ENCODE data around the gene GNAQ. TPM values are rescaled to one million over a fixed set of nuclear protein-coding genes. Genes with fewer than 3 reads are reported as not detected.

Gene GNAQ
- total RNA-seq, 1 experiment from 2014 or later: 28.7 TPM

- Histone ChIP-seq H3K4me2 (ENCODE audit: low read length) (no peak overlapping the region), H3K27me3 (ENCODE audit: insufficient read depth, low read length) (no peaks in the 10 kb centered on the region), H3K36me3 (ENCODE audit: control insufficient read depth in 1 of 2, insufficient read depth in 2 of 2, low read length in 2 of 2) (no peaks in the 10 kb centered on the region), H2AFZ (ENCODE audit: low read depth, low read length, poor library complexity, severe bottlenecking) (no peak overlapping the region), H3K4me3 (replicated peaks in 1 of 2; ENCODE audit: low read depth in 1 of 2, low read length in 2 of 2) (no peak overlapping the region), H3K79me2 (ENCODE audit: insufficient read depth, low read length) (no peaks in the 10 kb centered on the region), H3K4me1 (ENCODE audit: control insufficient read depth in 1 of 2, insufficient read depth in 2 of 2, low read length in 2 of 2) (peaks cover 5 to 22% of the 10 kb centered on the region in 2 experiments; a peak in 3 of 4 replicates), H3K9me3 (ENCODE audit: control insufficient read depth in 1 of 2, insufficient read depth in 1 of 2, low read depth in 1 of 2, low read length in 2 of 2) (no peaks in the 10 kb centered on the region), H3K27ac (ENCODE audit: low read depth, low read length) (no peak overlapping the region), H4K20me1 (ENCODE audit: insufficient read depth) (no peaks in the 10 kb centered on the region), H3K9ac (ENCODE audit: low read length) (no peak overlapping the region), H3K9me2 (ENCODE audit: insufficient read depth) (no peaks in the 10 kb centered on the region)
- TF ChIP-seq POLR2AphosphoS5 (IDR thresholded peaks at IDR 0.05; ENCODE audit: low read depth, low read length) (no peak), EZH2phosphoT487 (IDR thresholded peaks at IDR 0.05; ENCODE audit: borderline replicate concordance) (no peak), SRF (IDR thresholded peaks at IDR 0.05; ENCODE audit: low read depth) (no peak), FOSL1 (IDR thresholded peaks at IDR 0.05; ENCODE audit: low read depth) (no peak), RAD21 (IDR thresholded peaks at IDR 0.05; ENCODE audit: low read depth) (no peak), JUND (IDR thresholded peaks at IDR 0.05) (no peak), ATF3 (IDR thresholded peaks at IDR 0.05) (no peak)
- DNase-seq (ENCODE audit: low read depth, low spot score): no peak
- BruUV-seq (replicated peaks): no TSS peak
- no peak for ATAC-seq
- ChIA-PET CTCF (no interaction called here), POLR2A (no interaction called here), RAD21 (ENCODE audit: low non-redundant PET in 1 of 2, low total read pairs in 2 of 2, uncharacterized antibody in 2 of 2, unreplicated experiment in 2 of 2) (no interaction called here)
- intact Hi-C loops (cut with micrococcal nuclease): no loop called here
Measured at GRCh38 chr9:77903666-77904285, 127.8 kb downstream of the GNAQ start.

- no peak for ATAC-seq
- Histone ChIP-seq H3K4me1 (ENCODE audit: control insufficient read depth in 1 of 2, insufficient read depth in 2 of 2, low read length in 2 of 2) (peaks cover 0 to 7% of the 10 kb centered on the region in 2 experiments; a peak in 1 of 4 replicates), H3K4me2 (ENCODE audit: low read length) (no peak overlapping the region), H3K4me3 (replicated peaks in 1 of 2; ENCODE audit: low read depth in 1 of 2, low read length in 2 of 2) (no peak overlapping the region), H3K9me2 (ENCODE audit: insufficient read depth) (no peaks in the 10 kb centered on the region), H3K79me2 (ENCODE audit: insufficient read depth, low read length) (no peaks in the 10 kb centered on the region), H3K27me3 (ENCODE audit: insufficient read depth, low read length) (no peaks in the 10 kb centered on the region), H3K9ac (ENCODE audit: low read length) (no peak overlapping the region), H3K27ac (ENCODE audit: low read depth, low read length) (no peak overlapping the region), H3K9me3 (ENCODE audit: control insufficient read depth in 1 of 2, insufficient read depth in 1 of 2, low read depth in 1 of 2, low read length in 2 of 2) (no peaks in the 10 kb centered on the region), H2AFZ (ENCODE audit: low read depth, low read length, poor library complexity, severe bottlenecking) (no peak overlapping the region), H3K36me3 (ENCODE audit: control insufficient read depth in 1 of 2, insufficient read depth in 2 of 2, low read length in 2 of 2) (no peaks in the 10 kb centered on the region), H4K20me1 (ENCODE audit: insufficient read depth) (no peaks in the 10 kb centered on the region)
- intact Hi-C loops (cut with micrococcal nuclease): no loop called here
- ChIA-PET CTCF (no interaction called here), POLR2A (no interaction called here), RAD21 (ENCODE audit: low non-redundant PET in 1 of 2, low total read pairs in 2 of 2, uncharacterized antibody in 2 of 2, unreplicated experiment in 2 of 2) (no interaction called here)
- no TSS peak for BruUV-seq (replicated peaks)
- DNase-seq (ENCODE audit: low read depth, low spot score): no peak
- TF ChIP-seq SP1 (IDR thresholded peaks at IDR 0.05; ENCODE audit: low read depth) (no peak), ZFX (IDR thresholded peaks at IDR 0.05) (no peak), EZH2phosphoT487 (IDR thresholded peaks at IDR 0.05; ENCODE audit: borderline replicate concordance) (no peak)
Measured at GRCh38 chr9:77901771-77902170, 129.8 kb downstream of the GNAQ start.
